MM.1S (cell line): ENCODE data around the gene KRT84.
A peak's percentile ranks its signal among the peaks of the same experiment; 100 is the strongest.

Experiments used
- DNase-seq: peaks from one replicate; pipeline ENCODE4 v3.0.0-alpha.2; 2015
- H2AFZ ChIP-seq: fragments of 300-600 bp; sonication (generic); 2 replicates; pipeline ENCODE4 v1.6.0; 2016; ENCODE audit warnings: antibody characterized with exemption, low read length
- H3F3A ChIP-seq: fragments of 300-600 bp; sonication (generic); 2 replicates; pipeline ENCODE4 v1.6.1; 2016; ENCODE audit warnings: mild to moderate bottlenecking, antibody characterized with exemption, low read length, moderate library complexity, mixed read lengths; ENCODE audit not compliant: insufficient read depth
- H3K27ac ChIP-seq: fragments of 300-600 bp; sonication (generic); 2 replicates; pipeline ENCODE4 v1.5.1; 2016; ENCODE audit warnings: mild to moderate bottlenecking, low read length
- H3K27me3 ChIP-seq: fragments of 300-600 bp; sonication (generic); replicated peaks from 2 replicates; pipeline ENCODE4 v1.6.0; 2016; ENCODE audit warnings: low read length; ENCODE audit not compliant: insufficient read depth
- H3K36me3 ChIP-seq: fragments of 300-600 bp; sonication (generic); replicated peaks from 2 replicates; pipeline ENCODE4 v1.6.1; 2016; ENCODE audit warnings: mild to moderate bottlenecking, low read length, mixed read lengths; ENCODE audit not compliant: insufficient read depth
- H3K4me1 ChIP-seq: fragments of 300-600 bp; sonication (generic); 2 replicates; pipeline ENCODE4 v1.6.1; 2016; ENCODE audit warnings: low read length, mixed read lengths
- H3K4me2 ChIP-seq: fragments of 300-600 bp; sonication (generic); 2 replicates; pipeline ENCODE4 v1.6.0; 2016; ENCODE audit warnings: low read depth, low read length
- H3K4me3 ChIP-seq: fragments of 300-600 bp; sonication (generic); 2 replicates; pipeline ENCODE4 v1.5.1; 2016; ENCODE audit warnings: low read length, mixed read lengths
- H3K79me2 ChIP-seq: fragments of 300-600 bp; sonication (generic); 2 replicates; pipeline ENCODE4 v1.6.1; 2016; ENCODE audit warnings: mixed run types, low read length, mixed read lengths
- H3K9ac ChIP-seq: fragments of 300-600 bp; sonication (generic); 2 replicates; pipeline ENCODE4 v1.6.1; 2016; ENCODE audit warnings: low read length, mixed read lengths
- H3K9me2 ChIP-seq: fragments of 300-600 bp; sonication (generic); replicated peaks from 2 replicates; pipeline ENCODE4 v1.6.1; 2016; ENCODE audit warnings: mild to moderate bottlenecking, low read length, mixed read lengths; ENCODE audit not compliant: insufficient read depth
- H3K9me3 ChIP-seq: fragments of 300-600 bp; sonication (generic); replicated peaks from 2 replicates; pipeline ENCODE4 v1.6.1; 2016; ENCODE audit warnings: mild to moderate bottlenecking, low read length, mixed read lengths; ENCODE audit not compliant: insufficient read depth
- H4K20me1 ChIP-seq: fragments of 300-600 bp; sonication (generic); 2 replicates; pipeline ENCODE4 v1.6.1; 2016; ENCODE audit warnings: mild to moderate bottlenecking, low read length, moderate library complexity, mixed read lengths; ENCODE audit not compliant: insufficient read depth
- EZH2 ChIP-seq: fragments of 300-600 bp; sonication (generic); optimal IDR thresholded peaks from 2 replicates; pipeline ENCODE3; 2017; ENCODE audit warnings: low read depth, mild to moderate bottlenecking, antibody characterized with exemption, low read length, mixed read lengths
- EZH2phosphoT487 ChIP-seq: fragments of 300-600 bp; sonication (generic); IDR thresholded peaks from 2 replicates; pipeline ENCODE4 v1.6.1; 2018; ENCODE audit warnings: antibody characterized with exemption, low read length
- TF ChIP-seq, protein P1 (sequence below): fragments of 300-600 bp; sonication (generic); IDR thresholded peaks from 2 replicates; pipeline ENCODE4 v1.5.1; 2016; ENCODE audit warnings: antibody characterized with exemption, low read length, mixed read lengths

The KRT84 gene

DNA sequence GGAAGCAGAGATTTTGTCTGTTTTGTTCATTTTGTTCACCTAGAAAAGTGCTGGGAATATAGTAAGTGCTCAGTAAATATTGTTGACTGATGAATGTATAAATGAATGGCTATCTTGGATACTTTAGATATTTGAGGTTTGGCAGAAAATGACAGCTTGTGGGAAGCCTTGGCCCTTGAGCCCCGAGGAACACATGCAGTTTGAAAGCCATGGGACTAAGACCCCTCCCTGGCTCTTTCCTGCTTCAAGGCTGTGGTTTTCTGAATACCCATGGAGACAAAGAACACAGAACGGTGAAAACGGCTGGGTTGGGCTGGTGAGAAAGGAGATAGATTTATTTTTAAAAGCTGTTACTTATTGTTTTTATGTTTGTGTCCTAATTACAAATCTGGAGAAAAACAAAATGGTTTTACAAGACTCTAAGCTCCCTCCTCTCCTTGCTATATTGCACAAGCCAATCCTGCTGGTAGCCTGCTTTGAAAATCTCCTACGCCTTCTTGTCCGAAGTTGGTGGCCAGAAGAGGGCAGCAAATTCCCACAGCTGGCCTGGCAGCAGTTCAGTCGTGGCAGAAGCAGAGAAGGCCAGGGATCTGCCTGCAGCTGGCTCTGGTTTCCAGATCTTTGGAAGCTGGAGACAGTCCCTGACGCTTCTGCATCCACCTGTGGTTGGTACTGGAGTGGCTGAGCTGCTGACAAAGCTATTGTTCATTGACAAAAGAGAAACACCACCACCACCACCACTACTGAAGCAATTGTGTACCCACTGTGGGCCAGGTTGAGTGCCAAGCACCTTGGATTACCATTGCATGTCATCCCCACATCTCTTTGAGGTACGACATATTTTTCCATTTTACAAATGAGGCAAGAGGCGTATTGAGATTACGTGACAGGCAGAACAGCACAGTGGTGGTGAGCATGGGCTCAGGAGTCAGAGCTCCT lies 13.0 kb downstream of the KRT84 start:
- Histone ChIP-seq H3K4me3 (no peak overlapping the region), H3F3A (no peaks in the 10 kb centered on the region), H3K4me1 (no peaks in the 10 kb centered on the region), H3K79me2 (no peaks in the 10 kb centered on the region), H2AFZ (no peak overlapping the region), H3K9me2 (no peaks in the 10 kb centered on the region), H3K9ac (no peak overlapping the region), H3K36me3 (no peaks in the 10 kb centered on the region), H3K27ac (no peak overlapping the region), H3K4me2 (no peak overlapping the region), H3K27me3 (peaks cover 86% of the 10 kb centered on the region), H4K20me1 (no peaks in the 10 kb centered on the region), H3K9me3 (no peaks in the 10 kb centered on the region)
- peak; percentile 52 for DNase-seq
- TF ChIP-seq, protein P1, sequence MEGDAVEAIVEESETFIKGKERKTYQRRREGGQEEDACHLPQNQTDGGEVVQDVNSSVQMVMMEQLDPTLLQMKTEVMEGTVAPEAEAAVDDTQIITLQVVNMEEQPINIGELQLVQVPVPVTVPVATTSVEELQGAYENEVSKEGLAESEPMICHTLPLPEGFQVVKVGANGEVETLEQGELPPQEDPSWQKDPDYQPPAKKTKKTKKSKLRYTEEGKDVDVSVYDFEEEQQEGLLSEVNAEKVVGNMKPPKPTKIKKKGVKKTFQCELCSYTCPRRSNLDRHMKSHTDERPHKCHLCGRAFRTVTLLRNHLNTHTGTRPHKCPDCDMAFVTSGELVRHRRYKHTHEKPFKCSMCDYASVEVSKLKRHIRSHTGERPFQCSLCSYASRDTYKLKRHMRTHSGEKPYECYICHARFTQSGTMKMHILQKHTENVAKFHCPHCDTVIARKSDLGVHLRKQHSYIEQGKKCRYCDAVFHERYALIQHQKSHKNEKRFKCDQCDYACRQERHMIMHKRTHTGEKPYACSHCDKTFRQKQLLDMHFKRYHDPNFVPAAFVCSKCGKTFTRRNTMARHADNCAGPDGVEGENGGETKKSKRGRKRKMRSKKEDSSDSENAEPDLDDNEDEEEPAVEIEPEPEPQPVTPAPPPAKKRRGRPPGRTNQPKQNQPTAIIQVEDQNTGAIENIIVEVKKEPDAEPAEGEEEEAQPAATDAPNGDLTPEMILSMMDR = peak; percentile 70
- no peak for TF ChIP-seq EZH2
- no peak for TF ChIP-seq EZH2phosphoT487

DNA sequence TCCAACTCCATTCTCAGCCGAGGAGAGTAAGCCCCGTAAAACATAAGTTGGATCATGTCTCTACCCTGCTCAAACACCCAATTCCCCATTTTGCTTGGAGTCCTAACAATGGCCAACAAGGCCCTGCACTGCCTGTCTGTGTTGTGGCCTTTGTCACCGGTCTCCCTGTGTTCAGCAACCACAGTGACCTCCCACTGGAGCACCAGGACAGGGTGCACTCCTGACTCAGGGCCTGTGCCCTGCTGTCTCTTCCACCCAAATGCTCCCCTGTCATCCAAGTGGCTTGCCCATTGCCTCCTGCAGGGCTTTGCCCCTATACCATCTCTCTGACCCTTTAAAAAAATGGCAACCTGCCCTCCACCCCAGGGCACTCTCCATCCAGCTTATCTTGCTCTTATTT lies 13.7 kb downstream of the KRT84 start:
- no peaks in the 10 kb centered on the region for H3K9me3 ChIP-seq
- no peaks in the 10 kb centered on the region for H3K36me3 ChIP-seq
- H3K9ac ChIP-seq = no peak overlapping the region
- no peaks in the 10 kb centered on the region for H4K20me1 ChIP-seq
- no peak overlapping the region for H3K27ac ChIP-seq
- H3F3A ChIP-seq = no peaks in the 10 kb centered on the region
- peaks cover 89% of the 10 kb centered on the region for H3K27me3 ChIP-seq
- TF ChIP-seq, protein P1 = no peak
- TF ChIP-seq EZH2phosphoT487 (no peak), EZH2 (no peak)
- DNase-seq = no peak
- H3K9me2 ChIP-seq = no peaks in the 10 kb centered on the region
- H3K4me3 ChIP-seq = no peak overlapping the region
- no peaks in the 10 kb centered on the region for H3K79me2 ChIP-seq
- H3K4me1 ChIP-seq = no peaks in the 10 kb centered on the region
- H3K4me2 ChIP-seq = no peak overlapping the region
- H2AFZ ChIP-seq = no peak overlapping the region

GRCh38 chr12:52370926-52371608 lies 14.4 kb downstream of the KRT84 start:
- no peak for DNase-seq
- H3K4me2 ChIP-seq = no peak overlapping the region
- no peak overlapping the region for H3K27ac ChIP-seq
- H3K9me3 ChIP-seq = no peaks in the 10 kb centered on the region
- no peaks in the 10 kb centered on the region for H3F3A ChIP-seq
- H3K9me2 ChIP-seq = no peaks in the 10 kb centered on the region
- TF ChIP-seq EZH2phosphoT487 = no peak
- TF ChIP-seq, protein P1 = no peak
- TF ChIP-seq EZH2 = no peak
- H3K9ac ChIP-seq = no peak overlapping the region
- H3K4me3 ChIP-seq = no peak overlapping the region
- no peaks in the 10 kb centered on the region for H3K4me1 ChIP-seq
- no peaks in the 10 kb centered on the region for H3K79me2 ChIP-seq
- no peaks in the 10 kb centered on the region for H3K36me3 ChIP-seq
- no peaks in the 10 kb centered on the region for H4K20me1 ChIP-seq
- peaks cover 89% of the 10 kb centered on the region for H3K27me3 ChIP-seq
- H2AFZ ChIP-seq = no peak overlapping the region
